Activated gamma-delta T cell treated with anti-CD3 and anti-CD28 coated beads, Interleukin-2, amount 50 U/mL, for 16 hours (primary cell): ENCODE results near the gene LCNL1.

Experiments
- DNase-seq: peaks from one replicate; pipeline ENCODE4 v3.0.0-alpha.2; 2020; ENCODE audit warnings: low read depth

The LCNL1 gene

DNA sequence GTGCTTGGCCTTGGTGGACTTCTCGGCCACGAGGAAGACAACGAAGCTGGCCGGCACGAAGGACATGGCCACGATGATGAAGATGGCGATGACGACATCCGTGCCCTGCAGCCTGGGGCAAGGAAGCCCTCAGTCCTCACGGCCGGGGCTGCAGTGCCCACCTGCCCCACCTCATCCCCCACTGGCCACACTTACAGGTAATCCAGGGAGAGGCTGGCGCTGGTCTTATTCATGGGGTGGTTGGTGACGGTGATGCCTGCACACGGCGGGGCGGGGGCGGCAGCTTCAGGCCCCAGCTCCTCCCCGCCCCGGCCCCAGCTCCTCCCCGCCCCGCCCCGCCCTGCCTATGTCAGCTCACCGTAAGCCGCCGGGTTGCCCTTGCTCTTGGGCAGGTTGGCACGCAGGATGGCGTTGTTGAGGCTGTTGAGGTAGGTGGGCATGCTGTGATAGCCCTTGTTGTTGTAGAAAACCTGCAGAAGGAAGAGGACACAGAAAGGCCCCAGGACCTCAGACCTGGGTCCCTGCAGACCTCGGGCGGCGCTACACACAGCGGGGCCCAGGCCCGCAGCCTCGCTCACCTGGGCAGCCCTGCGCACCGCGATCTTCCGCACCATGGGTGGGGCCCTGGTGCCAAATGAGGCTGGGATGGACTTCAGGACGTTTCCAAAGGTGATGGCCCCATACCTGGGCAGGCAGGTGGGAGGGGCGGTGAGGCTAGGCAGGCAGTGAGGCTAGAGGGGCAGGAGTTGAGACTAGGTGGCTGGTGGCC, 29.3 kb downstream of the LCNL1 start:
- DNase-seq: no peak

DNA sequence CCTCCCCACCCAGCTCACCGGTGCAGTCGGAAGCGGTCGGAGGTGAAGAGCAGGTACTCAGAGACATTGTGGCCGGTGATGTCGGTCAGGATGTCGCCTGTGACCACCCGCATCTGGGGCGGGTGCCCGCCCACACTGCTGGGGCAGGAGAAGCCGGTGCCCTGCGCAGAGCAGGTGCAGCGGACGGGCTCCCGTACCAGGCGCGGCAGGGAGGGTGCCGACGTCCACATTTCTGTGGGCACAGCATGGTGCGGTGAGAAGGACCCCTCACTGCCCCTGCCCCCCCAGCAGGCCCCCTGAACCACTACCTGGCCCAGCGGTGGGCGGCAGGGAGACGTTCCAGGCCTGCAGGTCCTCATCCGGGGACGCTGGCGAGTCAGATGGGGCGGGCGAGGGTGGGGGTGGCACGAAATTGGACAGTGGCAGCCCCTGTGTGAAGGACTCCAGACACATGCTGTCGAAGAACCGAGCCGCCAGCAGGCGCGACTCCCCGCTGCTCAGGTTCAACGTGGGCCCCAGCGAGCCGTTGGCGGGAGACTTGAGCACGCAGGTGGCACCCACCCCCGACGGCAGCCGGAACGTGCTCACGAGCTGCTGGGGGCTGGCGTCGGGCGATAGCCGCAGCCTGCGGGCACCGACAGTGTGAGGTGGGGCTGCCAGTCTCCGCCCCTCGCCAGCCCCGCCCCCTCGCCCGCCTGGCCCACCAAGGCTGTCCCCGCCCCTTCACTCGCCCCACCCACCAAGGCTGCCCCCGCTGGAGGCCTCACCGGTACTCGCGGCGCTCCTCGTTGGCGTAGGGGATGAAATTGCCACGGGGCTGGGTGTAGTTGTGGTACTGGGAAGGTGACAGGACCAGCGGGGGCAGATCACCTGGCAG, 30.1 kb downstream of the LCNL1 start:
- DNase-seq: no peak

DNA sequence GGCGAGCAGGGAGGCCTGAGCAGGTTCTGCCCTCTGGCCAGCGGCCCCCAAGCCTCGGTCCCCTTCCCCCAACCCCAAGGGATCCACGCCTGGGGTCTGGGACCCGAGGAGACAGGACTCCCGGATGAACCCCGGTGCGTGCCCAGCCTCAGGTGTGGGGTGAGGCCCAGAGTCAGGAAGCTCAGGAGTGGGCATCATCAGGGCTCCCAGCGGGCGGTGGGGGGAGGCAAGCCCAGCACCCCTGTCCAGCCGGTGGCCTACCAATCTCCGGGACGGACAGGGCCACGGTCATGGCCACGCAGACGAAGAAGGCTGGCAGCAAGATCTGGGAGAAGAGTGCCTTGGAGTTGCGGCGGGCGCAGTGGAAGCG, 30.8 kb downstream of the LCNL1 start:
- DNase-seq: no peak

DNA sequence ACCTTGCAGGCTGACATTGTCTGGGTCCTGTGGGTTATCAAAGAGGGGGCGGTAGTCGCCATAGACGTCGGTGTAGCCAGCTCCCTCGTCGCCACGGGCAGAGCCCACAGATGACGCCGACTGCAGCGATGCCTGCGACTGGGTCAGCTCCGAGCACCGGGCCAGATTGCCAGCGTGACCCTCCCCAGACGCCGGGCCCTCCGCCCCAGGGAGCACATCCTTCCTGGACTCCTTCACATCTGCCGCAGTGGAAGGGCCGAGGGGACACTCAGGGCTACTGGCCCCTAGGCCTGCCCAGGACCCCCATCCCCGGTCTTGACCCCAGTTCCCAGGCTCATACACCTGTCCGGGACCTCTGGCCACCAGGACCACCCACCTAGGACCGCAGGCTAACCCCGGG, 31.4 kb downstream of the LCNL1 start:
- no peak for DNase-seq

DNA sequence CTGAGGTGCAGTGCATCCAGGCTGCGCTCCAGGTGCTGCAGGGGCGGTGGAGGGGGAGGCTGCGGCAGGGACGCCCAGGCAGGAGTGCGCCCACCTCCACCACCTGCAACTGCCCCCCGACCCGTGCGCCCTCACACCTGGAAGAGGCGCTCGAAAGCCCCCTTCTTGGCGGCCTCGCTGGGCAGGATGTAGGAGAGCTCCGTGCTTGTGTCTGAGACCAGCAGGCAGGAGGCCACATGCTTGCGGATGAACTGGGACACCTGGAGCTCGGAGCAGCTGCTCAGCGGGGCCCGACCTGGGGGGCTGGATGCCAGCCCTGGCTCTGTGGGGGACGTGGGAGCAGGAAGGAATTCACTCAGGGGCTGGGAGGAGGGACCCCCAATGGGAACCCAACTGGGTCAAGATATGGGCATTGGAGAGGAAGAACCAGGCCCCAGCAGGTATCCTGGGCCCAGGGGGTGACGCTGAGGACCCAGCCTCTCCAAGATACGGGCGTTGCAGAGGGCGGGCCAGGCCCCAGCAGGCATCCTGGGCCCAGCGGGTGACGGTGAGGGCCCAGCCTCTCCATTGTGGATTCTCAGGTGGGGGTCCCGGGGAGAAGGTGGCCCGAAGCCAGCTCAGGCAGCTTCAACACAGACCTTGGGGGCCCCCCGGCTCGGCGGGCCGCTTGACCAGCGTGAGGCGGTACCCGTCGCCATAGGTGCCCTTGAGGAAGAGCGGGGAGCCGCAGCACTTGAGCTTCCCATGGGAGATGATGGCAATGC, 32.2 kb downstream of the LCNL1 start:
- no peak for DNase-seq

DNA sequence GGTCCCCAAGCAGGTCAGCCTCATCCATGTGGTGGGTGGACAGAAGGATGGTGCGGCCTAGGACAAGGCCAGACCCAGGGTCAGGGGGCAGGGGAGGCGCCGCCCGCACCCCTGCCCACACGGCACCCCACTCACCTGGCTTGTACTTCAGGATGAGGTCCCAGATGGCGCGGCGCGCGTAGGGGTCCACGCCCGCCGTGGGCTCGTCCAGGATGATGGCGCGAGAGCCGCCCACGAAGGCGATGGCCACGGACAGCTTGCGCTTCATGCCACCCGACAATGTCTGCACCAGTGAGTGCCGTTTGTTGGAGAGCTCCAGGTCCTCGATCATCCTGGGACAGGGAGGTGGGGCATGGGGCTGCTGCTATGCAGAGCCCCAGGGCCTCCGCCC, 32.7 kb downstream of the LCNL1 start:
- DNase-seq: no peak

DNA sequence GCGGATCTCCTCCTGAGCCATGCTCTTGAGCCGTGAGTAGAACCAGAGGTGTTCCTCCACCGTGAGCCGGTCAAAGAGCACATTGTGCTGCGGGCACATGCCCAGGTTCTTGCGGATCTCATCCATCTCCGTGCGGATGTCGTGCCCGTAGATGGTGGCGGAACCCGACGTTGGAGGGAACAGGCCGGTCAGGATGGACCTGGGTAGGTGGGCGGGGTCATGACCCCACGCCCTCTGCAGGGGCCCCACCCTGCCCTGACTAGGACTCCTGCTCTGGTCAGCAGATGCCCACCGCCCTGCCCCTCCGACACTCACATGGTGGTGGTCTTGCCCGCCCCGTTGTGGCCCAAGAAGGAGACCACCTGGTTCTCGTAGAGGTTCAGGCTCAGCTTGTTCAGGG, 33.2 kb downstream of the LCNL1 start:
- DNase-seq: no peak

DNA sequence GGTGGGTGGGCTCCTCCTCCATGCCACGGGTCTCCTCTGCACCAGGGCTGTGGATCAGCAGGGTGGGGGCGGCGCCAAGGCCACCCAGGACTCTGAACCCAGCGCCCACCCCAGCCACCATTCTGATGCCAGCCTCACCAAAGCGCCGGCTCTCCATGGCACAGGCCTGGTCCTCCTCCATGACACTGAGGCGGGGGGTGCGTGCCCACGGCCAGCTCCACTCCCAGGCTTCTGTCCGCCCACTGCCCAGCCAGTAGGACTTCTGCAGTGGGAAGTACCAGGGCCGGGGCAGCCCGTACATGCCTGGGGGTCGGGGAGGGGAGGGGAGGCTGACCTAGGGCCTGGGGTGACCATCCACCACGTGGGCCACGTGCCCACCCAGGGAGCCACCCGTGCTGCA, 33.6 kb downstream of the LCNL1 start:
- DNase-seq: no peak

DNA sequence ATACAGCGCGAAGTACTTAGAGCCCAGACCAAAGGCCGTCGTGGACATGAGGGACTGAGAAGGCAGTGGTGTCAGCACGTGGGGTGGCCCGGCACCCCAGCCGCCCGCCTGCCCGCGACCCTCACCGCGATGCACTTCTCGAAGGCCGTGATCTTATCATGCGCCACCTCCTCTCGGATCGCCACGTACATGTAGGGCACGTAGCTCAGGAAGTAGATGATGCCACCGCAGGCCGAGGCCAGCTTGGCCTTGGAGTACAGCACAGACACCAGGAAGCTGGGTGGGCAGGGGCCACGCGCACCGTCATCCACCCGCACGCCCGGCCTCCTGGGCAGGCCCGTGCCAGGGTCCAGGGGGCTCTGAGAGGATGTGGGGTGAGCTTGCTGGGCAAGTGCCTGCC, 34.3 kb downstream of the LCNL1 start:
- no peak for DNase-seq

DNA sequence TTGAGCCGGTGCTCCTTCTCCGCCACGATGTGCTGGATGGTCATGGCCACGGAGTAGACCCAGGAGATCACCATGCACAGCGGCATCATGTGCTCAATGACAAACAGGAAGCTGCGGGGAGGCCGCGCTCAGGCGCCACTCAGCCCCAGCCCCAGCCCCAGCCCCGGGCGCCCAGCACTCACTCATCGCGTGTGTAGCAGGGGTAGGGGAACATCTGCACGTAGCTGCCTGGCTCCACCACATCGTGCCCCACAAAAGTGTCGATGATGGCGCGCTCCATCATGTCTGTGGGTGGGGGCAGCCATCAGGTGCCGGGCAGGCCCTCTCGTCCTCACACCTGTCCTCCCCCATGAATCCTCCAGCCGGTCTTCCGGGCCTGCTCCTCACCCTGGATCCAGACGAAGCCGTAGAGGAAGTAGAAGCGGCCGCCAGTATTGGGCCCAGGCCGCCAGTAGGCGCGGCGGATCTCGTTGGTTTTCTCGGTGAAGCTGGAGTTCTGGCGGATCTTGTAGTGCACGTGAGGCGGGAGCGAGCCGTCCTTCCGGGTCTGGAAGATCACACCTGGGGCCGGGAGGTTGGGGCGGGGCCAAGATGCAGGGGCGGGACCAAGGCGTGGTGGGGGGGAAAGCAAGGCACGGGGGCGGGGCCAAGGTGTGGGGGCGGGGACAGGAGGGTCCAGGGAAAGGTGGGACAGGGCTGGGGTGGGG, 35.2 kb downstream of the LCNL1 start:
- DNase-seq: no peak

DNA sequence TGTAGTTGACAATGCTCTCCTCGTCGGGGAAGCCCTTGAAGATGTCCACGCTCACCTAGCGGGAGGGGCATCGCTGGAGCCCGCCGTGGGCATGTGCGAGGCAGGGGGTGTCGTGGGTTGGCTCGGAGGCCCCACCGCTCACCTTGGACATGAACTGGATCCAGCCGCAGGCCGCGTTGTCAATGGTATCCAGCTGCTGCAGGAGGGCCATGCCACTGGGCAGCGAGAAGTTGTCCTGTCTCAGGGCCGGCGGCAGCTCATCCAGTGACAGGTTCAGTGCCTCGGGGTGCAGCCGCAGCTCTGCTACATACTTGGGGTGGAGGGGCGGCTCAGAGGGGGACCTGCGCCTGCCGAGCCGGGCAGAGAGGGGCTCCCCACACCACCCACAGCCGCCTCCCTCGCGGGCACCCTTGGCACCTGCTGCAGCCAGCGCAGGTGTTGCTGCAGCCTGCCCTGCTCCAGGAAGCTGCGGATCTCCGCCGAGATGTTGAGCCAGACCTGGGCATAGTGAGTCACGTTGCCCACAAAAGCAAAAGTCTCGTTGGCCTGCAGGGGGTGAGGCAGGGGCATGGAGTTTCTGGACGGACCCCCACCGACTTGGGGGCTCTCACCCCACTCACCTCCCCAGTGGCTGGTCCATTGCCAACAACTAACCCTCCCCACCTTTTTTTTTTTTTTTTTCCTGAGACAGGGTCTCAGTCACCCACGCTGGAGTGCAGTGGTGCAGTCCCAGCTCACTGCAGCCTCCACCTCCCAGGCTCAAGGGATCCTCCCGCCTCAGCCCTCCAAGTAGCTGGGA, 36.2 kb downstream of the LCNL1 start:
- no peak for DNase-seq

DNA sequence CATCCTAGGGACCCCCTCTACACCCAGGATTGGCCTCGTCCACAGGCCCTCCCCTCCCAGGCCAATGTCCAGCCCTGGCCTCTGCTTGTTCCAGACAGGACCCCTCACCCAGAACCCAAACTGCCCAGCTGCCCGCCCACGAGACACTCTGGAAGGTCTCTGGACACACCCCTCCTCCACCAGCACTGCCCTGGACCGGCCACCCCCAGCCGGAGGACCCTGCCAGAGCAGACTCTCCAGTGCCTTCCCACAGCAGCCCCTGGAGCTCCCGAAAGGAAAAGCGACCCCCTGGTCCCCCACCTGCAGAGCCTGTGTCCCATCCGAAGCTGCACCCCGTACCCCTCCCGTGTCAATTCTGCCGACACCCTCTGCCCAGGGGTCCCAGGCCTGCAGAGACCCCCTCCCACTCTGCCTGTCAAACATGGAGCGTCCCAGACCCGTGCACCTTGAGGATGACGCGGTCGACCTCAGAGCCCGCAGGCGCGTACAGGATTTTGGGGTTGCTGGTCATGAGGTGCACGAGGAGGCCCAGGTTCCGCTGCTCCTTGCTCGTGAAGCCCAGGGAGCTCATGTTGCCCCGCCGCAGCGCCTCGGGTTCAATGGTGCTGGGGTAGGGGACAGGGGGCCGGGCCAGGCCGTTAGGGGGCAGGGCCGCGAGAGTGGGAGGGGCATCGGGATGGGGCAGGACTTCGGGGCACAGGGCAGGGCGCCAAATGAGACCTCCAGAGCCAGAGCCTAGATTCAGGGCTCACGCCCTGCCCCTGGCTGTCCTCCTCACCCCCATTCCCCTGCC, 37.3 kb downstream of the LCNL1 start:
- no peak for DNase-seq

DNA sequence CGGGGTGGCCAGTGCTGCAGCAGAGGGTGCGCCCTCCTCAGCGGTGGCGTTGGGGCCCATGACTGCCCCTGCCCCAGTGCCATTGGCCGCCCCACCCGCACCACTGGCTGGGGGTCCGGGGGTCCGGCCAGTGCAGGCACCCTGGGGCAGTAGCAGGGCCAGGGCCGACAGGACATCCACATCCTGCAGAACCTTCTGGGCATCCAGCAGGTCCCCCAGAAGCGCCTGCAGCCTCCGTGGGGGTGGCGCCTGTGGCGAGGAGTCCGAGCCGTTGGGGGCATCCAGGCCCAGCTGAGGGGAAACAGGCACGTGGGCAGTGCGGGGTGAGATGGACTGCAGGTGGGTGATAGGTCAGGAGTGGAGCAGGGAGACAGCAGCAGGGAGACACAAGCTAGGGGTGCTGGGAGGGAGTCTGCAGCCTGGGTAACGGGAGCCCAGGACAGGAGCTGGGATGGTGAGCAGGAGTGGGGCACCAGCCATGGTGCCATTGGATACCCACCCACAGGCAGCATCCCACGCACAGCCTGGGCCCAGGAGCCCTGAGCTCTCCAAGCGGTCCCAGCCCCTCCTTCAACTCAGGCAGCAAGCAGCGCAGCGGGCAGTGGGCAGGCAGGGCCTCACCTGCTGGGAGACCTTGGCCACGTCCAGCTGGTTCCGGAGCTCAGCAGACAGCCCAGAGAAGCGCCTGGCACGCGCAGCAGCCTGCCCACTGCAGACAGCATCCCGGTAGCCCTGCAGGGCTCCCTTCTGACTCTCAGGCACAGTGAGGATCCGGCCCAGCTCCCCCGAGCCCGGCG, 38.2 kb downstream of the LCNL1 start:
- no peak for DNase-seq

DNA sequence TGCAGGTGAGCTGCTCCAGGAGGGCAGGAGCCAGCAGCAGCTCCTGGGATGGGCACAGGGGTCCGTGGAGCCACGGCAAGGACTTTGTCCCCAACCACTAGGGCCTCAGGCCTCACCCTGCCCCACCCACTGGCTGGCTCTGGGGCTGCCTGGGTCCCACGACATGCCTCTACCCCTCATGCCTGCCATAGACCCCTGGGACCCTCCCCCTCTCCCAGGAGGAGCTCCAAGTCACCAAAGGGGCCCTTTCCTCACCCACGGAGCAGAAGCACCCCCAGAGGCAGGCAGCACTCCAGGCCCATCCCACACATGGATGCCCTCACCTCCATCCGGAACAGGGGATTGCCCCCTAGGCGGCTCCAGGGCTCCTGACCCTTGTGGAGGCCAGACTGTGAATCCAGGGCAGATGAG, 38.8 kb downstream of the LCNL1 start:
- no peak for DNase-seq

DNA sequence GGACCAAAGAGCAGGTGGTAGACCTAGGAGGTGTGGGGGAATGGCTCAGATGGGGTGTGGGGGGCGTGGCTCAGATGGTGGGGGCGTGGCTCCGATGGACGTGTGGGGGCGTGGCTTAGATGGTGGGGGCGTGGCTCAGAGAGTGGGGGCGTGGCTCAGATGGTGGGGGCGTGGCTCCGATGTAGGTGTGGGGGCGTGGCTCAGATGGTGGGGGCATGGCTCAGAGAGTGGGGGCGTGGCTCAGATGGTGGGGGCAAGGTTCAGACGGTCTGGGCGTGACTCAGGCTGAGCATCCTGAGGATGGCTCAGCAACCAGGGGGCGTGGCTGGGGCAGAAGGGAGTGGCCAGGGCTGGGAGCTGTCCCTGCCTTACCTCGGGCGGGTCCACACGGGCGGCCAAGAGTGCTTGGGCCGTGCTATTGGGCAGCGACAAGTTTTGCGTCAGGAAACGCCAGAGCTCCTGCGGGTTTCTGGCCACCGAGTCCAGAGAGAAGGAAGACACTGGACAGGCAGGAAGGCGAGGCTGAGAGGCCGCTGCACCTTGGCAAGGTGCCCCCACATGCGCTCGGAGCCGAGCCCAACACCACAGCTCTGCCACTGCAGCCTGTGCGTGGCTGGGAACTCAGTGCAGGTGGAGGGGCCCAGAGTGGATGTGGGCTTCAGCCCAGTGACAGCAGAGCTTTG, 39.3 kb downstream of the LCNL1 start:
- peak; percentile 59 for DNase-seq

DNA sequence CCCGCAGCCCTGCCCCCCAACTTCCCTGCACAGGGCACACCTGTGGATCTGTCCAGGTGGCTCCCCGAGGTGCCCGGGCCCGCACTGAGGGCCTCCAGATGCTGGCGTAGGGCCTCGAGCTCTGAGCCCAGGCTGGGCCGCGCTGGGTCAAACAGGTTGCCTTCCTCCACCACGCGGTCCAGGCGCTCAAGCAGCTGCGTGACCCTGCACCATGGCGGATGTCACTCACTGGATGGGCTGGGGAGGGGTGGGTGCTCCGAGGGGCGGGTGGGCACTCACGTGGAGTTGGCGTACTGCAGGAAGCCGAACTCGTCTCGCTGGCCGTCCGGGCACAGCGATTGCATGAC, 39.8 kb downstream of the LCNL1 start:
- no peak for DNase-seq

DNA sequence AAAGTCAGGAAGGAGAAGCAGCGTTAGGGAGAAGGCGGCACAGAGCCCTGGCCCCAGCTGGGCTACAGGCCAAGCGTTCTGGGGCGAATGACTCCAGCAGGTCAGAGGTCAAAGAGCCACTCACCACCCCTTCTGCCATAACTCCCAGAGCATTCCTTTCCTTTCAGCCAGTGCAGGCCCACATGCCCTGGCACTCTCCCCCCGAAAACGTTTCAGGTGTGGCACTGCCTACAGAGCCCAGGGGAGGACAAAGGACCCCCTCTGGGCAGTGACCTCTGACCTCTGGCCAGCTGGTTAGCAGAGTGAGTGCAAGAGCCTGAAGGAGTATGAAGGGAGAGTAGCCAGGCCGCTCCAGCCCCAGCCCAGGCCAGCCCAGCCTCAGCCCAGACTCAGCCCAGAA, 40.4 kb downstream of the LCNL1 start:
- no peak for DNase-seq

DNA sequence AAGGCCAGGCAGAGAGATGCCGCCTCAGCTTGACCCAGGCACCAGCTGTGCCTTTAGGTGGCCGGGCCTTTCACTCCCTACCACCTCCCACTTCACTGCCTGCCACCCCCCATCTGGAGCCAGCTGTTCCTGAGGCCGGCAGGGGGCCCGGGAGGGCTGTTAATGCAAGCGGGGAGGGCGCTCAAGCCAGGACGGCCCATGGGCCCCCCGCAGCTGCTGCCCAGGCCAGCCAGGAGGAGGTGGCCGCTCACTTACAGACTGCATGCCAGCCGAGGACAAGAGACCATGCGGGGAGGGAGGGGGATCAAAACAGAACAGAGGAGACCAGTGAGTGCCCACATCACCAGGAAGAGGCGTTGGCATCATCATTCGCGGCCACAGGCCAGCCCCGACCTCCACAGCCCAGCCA, 40.8 kb downstream of the LCNL1 start:
- no peak for DNase-seq

DNA sequence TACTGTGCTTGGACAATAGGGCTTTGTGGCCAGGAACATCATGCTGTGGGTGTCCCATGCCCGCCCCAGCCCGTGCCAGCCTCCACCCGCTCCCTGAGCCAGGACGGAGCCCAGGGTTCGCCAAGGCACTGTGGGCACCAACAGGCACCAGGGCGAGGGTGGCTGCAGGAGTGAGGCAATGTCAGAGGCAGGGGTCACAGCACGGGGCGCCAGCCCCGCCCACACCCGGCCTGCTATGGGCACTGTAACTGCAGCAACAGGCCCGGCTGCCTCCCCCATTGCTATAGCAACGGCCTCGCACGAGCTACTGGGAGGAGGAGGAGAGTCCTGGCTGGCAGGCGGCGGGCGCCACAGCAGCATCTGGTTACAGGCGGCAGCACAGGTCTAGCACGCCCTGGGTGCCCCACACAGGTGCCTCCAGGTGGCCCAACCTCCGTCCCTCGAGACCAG, 42.7 kb downstream of the LCNL1 start:
- DNase-seq: no peak
